ENCODE results near the gene DRC3. TPM values are rescaled to one million over a fixed set of nuclear protein-coding genes. Genes with fewer than 3 reads are reported as not detected.

The DRC3 gene
- total RNA-seq, 1 donor from 2014 or later = 0.06 TPM

DNA sequence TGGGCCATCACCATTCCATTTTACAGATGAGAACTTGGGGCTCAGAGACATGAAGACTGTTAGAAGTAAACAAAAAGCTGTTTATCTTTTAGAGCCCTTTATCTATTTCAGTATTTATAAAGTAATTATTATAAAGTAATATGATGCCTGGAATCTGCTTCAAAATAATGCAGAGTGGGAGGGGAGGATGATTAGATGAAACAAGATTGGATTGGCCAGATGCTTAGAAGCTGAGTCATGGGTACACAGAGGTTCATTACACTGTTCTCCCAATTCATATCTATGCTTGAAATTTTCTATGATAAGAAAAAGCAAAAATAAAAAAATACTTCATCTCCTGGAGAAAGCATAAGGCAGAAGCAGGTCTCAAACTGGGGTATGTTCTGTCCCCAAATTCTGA, 29.8 kb upstream of the DRC3 start:
- no peak for DNase-seq (ENCODE audit: low read depth)
- TF ChIP-seq, protein P1, sequence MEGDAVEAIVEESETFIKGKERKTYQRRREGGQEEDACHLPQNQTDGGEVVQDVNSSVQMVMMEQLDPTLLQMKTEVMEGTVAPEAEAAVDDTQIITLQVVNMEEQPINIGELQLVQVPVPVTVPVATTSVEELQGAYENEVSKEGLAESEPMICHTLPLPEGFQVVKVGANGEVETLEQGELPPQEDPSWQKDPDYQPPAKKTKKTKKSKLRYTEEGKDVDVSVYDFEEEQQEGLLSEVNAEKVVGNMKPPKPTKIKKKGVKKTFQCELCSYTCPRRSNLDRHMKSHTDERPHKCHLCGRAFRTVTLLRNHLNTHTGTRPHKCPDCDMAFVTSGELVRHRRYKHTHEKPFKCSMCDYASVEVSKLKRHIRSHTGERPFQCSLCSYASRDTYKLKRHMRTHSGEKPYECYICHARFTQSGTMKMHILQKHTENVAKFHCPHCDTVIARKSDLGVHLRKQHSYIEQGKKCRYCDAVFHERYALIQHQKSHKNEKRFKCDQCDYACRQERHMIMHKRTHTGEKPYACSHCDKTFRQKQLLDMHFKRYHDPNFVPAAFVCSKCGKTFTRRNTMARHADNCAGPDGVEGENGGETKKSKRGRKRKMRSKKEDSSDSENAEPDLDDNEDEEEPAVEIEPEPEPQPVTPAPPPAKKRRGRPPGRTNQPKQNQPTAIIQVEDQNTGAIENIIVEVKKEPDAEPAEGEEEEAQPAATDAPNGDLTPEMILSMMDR (conservative IDR thresholded peaks at IDR 0.05; ENCODE audit: low read depth, low read length) = no peak
- no peak overlapping the region for H3K4me3 ChIP-seq (ENCODE audit: low read depth, low read length)

DNA sequence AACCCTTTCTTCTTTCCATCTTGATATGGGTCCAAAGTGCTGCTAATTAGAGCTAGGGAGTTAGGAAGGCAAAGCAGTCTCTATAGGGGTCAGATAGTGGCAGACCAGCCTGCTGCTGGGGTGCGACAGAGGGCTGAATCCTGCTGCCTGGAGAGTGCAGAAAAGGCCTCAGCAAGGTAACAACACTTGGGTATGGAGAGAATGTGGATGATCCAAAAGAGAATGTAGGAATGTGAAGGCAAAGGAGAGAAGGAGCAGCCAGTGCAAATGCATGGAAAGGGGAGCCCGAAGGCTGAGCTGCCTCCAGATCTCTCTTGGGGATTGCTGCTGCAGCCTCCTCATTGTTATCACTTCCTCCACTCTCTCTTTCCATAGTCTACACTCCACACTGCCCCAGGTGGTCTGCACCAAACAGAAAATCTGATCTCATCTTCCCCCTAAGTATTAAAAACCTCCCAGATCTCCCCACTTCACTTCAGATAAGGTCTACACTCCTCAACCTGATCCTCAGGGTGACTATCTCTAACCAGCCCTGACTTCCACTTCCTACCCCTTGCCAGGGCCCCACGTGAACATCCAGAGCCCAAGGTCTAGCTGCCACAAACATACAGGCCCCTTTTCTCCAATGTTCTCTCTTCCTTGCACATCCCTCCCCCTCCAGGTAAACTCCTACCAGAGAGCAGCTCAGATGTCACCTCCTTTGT, 29.2 kb upstream of the DRC3 start:
- no peak overlapping the region for H3K4me3 ChIP-seq (ENCODE audit: low read depth, low read length)
- DNase-seq (ENCODE audit: low read depth) = no peak
- TF ChIP-seq, protein P1 (conservative IDR thresholded peaks at IDR 0.05; ENCODE audit: low read depth, low read length) = no peak

DNA sequence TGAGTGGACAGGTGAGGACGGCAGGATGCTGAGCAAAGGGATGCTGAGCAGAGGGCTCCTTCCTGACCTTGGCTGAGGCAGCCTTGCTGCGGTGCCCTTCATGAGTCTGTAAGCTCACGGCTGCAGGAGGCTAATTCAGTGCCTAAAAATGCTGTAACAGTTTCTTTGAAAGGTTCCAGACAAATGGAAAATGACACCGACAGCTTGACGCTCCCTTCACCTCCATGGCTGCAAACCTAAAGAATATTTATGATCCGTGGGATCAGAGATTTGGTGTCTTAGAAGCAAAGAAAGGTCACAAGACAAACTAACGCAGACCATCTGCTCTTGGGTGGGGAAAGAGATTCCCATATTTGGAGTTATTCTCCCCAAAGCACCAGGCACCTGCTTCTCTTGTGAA, 28.4 kb upstream of the DRC3 start:
- TF ChIP-seq, protein P1 (conservative IDR thresholded peaks at IDR 0.05; ENCODE audit: low read depth, low read length) = no peak

DNA sequence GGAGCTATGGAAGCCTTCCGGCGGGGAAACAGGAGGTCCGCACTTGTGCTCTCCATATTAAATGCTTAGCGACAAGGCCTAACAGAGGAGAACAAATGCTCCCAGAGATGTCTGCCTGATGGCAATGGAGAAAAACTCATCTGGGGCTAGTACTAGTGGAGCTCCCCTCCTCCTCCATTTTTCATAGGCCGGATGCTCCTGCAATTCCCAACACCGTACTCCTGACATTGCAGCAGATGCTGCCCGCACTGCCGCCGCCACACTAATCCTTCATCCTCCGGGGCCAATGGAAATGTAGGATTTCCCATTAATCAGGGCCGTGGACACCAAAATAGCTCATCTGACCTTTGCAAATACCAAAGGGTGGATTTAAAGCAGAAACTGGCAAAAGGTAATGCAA, 27.9 kb upstream of the DRC3 start:
- DNase-seq (ENCODE audit: low read depth) = no peak
- TF ChIP-seq, protein P1 (conservative IDR thresholded peaks at IDR 0.05; ENCODE audit: low read depth, low read length) = no peak
- no peak overlapping the region for H3K4me3 ChIP-seq (ENCODE audit: low read depth, low read length)

More for the DNA sequence above, 28.4 kb upstream of the DRC3 start:
- no peak for DNase-seq (ENCODE audit: low read depth)
- no peak overlapping the region for H3K4me3 ChIP-seq (ENCODE audit: low read depth, low read length)

DNA sequence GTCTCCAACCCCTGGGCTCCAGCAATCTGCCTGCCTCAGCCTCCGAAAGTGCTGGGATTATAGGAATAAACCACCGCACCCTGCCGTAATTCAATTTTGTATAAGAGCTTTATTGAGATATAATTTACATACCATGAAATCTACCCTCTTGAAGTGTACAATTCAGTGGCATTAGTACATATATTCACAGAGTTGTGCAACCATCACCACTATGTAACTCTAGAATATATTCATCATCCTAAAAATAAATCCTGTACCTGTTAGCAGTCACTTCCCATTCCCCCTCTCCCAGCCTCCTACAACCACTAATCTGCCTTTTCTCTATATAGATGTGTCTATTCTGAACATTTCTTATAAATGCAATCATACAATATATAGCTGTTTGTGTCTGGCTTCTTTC, 26.6 kb upstream of the DRC3 start:
- DNase-seq (ENCODE audit: low read depth) = no peak
- no peak overlapping the region for H3K4me3 ChIP-seq (ENCODE audit: low read depth, low read length)
- TF ChIP-seq, protein P1 (conservative IDR thresholded peaks at IDR 0.05; ENCODE audit: low read depth, low read length) = no peak

DNA sequence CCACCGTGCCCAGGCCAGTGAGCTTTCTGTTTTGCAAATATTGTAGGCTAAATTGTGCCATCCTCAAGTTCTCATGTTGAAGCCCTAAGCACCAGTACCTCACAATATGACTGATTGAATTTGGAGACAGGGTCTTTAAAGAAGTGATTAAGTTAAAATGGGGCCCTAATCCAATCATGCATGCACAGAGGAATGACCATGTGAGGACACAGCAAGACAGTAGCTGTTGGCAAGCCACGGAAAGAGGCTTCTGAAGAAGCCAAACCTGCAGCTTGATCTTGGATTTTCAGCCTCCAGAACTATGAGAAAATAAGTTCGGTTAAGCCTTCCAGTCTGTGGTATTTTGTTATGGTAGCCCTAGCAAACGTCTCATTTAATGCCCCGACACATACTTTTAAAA, 25.4 kb upstream of the DRC3 start:
- TF ChIP-seq, protein P1 (conservative IDR thresholded peaks at IDR 0.05; ENCODE audit: low read depth, low read length) = no peak
- no peak overlapping the region for H3K4me3 ChIP-seq (ENCODE audit: low read depth, low read length)
- DNase-seq (ENCODE audit: low read depth) = no peak

DNA sequence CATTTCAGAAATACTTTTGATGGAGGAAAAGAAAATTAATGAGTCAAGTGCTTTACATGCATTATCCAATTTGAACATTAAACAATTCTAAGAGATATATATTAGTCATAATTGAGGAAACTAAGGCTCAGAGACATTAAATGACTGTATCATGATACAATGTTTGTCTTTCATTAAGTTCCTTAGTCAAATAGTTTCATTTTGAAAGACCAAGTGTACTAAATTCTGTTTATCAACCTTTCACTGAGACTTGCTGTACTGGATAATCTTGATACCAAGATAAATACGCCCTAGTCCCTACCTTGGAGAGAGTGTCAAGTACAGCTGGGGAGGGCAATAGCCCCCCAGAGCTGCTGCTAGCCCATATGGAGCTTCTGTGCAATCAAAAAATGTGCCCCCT, 24.7 kb upstream of the DRC3 start:
- DNase-seq (ENCODE audit: low read depth) = no peak
- H3K4me3 ChIP-seq (ENCODE audit: low read depth, low read length) = no peak overlapping the region
- TF ChIP-seq, protein P1 (conservative IDR thresholded peaks at IDR 0.05; ENCODE audit: low read depth, low read length) = no peak
